ENCODE data around the gene CLIP1. TPM values are rescaled to one million over a fixed set of nuclear protein-coding genes. Genes with fewer than 3 reads are reported as not detected.
A peak's percentile ranks its signal among the peaks of the same experiment; 100 is the strongest.
"Not testable (repeated sequence)": the region's sequence is repeated elsewhere in the genome, so short reads cannot be mapped to it uniquely, and the experiment has no call there.

Gene CLIP1
- total RNA-seq, 1 donor from 2014 or later, result 21.9 TPM

- Histone ChIP-seq H3K27ac (ENCODE audit: low read depth, low read length) (no peak overlapping the region), H3K36me3 (ENCODE audit: control insufficient read depth in 3 of 3, insufficient read depth in 3 of 3, low read length in 3 of 3) (peaks cover 19 to 45% (median 37%) of the 10 kb centered on the region in 3 donors), H3K9me3 (ENCODE audit: control insufficient read depth in 3 of 3, low read length in 3 of 3) (no peaks in the 10 kb centered on the region), H3K27me3 (ENCODE audit: control insufficient read depth in 3 of 3, insufficient read depth in 3 of 3, low read length in 3 of 3) (no peaks in the 10 kb centered on the region), H3K4me3 (ENCODE audit: low read length in 3 of 3) (no peak overlapping the region), H3K4me1 (ENCODE audit: control insufficient read depth in 3 of 3, insufficient read depth in 3 of 3, low read length in 3 of 3) (peaks cover 4 to 6% (median 5%) of the 10 kb centered on the region in 3 donors), H3K9ac (ENCODE audit: low read depth in 1 of 3, low read length in 3 of 3) (no peak overlapping the region)
Measured at GRCh38 chr12:122282061-122282460, 140.4 kb downstream of the CLIP1 start.

- Histone ChIP-seq H3K4me3 (ENCODE audit: low read length in 3 of 3) (no peak overlapping the region), H3K4me1 (ENCODE audit: control insufficient read depth in 3 of 3, insufficient read depth in 3 of 3, low read length in 3 of 3) (no peaks in the 10 kb centered on the region), H3K27me3 (ENCODE audit: control insufficient read depth in 3 of 3, insufficient read depth in 3 of 3, low read length in 3 of 3) (no peaks in the 10 kb centered on the region), H3K9ac (ENCODE audit: low read depth in 1 of 3, low read length in 3 of 3) (no peak overlapping the region), H3K9me3 (ENCODE audit: control insufficient read depth in 3 of 3, low read length in 3 of 3) (no peaks in the 10 kb centered on the region), H3K27ac (ENCODE audit: low read depth, low read length) (no peak overlapping the region), H3K36me3 (ENCODE audit: control insufficient read depth in 3 of 3, insufficient read depth in 3 of 3, low read length in 3 of 3) (peaks cover 39 to 74% (median 56%) of the 10 kb centered on the region in 3 donors)
Measured at GRCh38 chr12:122276242-122276641, 146.2 kb downstream of the CLIP1 start.

DNA sequence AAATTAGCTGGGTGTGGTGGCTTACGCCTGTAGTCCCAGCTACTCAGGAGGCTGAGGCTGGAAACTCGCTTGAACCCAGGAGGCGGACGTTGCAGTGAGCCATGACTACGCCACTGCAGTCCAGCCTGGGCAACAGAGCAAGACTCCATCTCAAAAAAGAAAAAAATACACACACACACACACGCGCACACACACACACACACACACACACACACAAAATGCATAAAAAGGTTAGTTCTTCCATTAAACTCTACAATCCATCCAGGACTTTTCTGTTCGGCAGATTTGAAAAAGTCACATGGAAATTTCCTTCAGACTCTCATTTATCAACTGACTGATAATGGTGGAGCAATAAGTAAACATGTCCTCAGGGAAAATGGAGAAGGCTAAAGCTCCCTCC, 147.0 kb downstream of the CLIP1 start:
- H3K36me3 ChIP-seq (ENCODE audit: control insufficient read depth in 3 of 3, insufficient read depth in 3 of 3, low read length in 3 of 3), result peaks cover 36 to 68% (median 54%) of the 10 kb centered on the region in 3 donors
- no peak overlapping the region for H3K27ac ChIP-seq (ENCODE audit: low read depth, low read length)
- H3K4me1 ChIP-seq (ENCODE audit: control insufficient read depth in 3 of 3, insufficient read depth in 3 of 3, low read length in 3 of 3), result no peaks in the 10 kb centered on the region
- no peak overlapping the region for H3K9ac ChIP-seq (ENCODE audit: low read depth in 1 of 3, low read length in 3 of 3)
- H3K9me3 ChIP-seq (ENCODE audit: control insufficient read depth in 3 of 3, low read length in 3 of 3), result no peaks in the 10 kb centered on the region
- H3K4me3 ChIP-seq (ENCODE audit: low read length in 3 of 3), result no peak overlapping the region
- H3K27me3 ChIP-seq (ENCODE audit: control insufficient read depth in 3 of 3, insufficient read depth in 3 of 3, low read length in 3 of 3), result no peaks in the 10 kb centered on the region

DNA sequence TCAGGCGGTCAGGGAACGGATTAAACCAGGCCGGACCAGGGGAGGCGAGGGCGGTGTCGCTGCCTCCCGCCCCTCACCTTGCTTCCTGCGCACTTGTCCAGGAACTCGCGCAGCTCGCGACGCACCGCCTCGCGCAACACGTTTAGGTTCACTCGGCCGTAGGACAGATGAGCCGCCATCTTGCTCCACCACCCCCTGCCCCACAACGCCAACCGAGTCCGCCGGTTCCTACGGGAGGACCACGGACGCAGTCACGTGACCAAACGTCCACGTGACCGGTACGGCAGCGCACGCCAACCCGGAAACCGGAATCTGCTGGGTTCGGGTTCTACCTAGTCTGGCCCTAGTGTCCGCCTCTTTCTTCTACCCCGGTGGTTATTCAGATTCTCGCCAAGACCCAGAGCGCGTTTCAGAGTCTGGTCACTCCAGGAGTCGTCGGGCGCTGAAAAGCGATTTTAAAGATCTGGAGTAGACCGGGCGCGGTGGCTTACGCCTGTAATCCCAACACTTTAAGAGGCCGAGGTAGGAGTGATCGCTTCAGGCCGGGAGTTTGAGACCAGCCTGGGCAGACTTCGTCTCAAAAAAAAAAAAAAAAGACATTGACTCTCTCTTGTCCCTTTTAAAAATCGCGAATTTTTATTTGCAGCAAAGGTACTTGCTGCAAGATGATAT, 156.1 kb downstream of the CLIP1 start, which contains the start of gene VPS33A:
TSS of gene VPS33A (minus strand) at position 265 of the 672 bp plus-strand sequence. CDS start at position 179, 86 bp downstream.
- Histone ChIP-seq H3K27me3 (ENCODE audit: control insufficient read depth in 3 of 3, insufficient read depth in 3 of 3, low read length in 3 of 3) (no peaks in the 10 kb centered on the region), H3K36me3 (ENCODE audit: control insufficient read depth in 3 of 3, insufficient read depth in 3 of 3, low read length in 3 of 3) (peaks cover 4 to 19% (median 10%) of the 10 kb centered on the region in 3 donors), H3K9me3 (ENCODE audit: control insufficient read depth in 3 of 3, low read length in 3 of 3) (no peaks in the 10 kb centered on the region), H3K4me3 (ENCODE audit: low read length in 3 of 3) (peak within 1 kb of the TSS; percentile 95 to 99 (median 97)), H3K27ac (ENCODE audit: low read depth, low read length) (peak within 1 kb of the TSS; percentile 88), H3K9ac (ENCODE audit: low read depth in 1 of 3, low read length in 3 of 3) (peak within 1 kb of the TSS; percentile 90 to 94 (median 92)), H3K4me1 (ENCODE audit: control insufficient read depth in 3 of 3, insufficient read depth in 3 of 3, low read length in 3 of 3) (peaks cover 11 to 14% (median 14%) of the 10 kb centered on the region in 3 donors)

GRCh38 chr12:122265886-122266229, 156.6 kb downstream of the CLIP1 start:
- Histone ChIP-seq H3K36me3 (ENCODE audit: control insufficient read depth in 3 of 3, insufficient read depth in 3 of 3, low read length in 3 of 3) (peaks cover 8 to 24% (median 11%) of the 10 kb centered on the region in 3 donors), H3K27ac (ENCODE audit: low read depth, low read length) (peak overlapping the region; percentile 88), H3K4me1 (ENCODE audit: control insufficient read depth in 3 of 3, insufficient read depth in 3 of 3, low read length in 3 of 3) (peaks cover 11 to 14% (median 14%) of the 10 kb centered on the region in 3 donors), H3K4me3 (ENCODE audit: low read length in 3 of 3) (peak overlapping the region; percentile 95 to 99 (median 97)), H3K9me3 (ENCODE audit: control insufficient read depth in 3 of 3, low read length in 3 of 3) (no peaks in the 10 kb centered on the region), H3K27me3 (ENCODE audit: control insufficient read depth in 3 of 3, insufficient read depth in 3 of 3, low read length in 3 of 3) (no peaks in the 10 kb centered on the region), H3K9ac (ENCODE audit: low read depth in 1 of 3, low read length in 3 of 3) (peak overlapping the region; percentile 90 to 94 (median 92))

DNA sequence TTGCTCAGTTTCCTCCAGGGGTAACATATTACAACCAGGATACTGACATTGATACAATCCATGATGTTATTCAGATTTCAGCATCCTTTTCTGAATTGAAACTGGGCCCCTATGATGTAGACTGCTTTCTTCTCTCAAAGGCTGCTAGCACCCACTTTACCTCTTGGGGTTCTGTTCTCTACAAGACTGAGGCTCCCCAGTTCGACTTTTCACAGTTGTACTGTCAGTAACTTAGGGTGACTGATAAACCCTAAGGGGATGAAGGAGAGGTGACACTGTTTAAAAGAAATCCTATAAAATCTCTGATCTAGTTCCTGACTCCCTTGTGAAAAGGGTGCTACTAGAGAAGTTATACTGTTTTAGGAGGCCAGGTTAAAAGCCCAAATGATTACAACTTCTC, 157.0 kb downstream of the CLIP1 start:
- Histone ChIP-seq H3K9me3 (ENCODE audit: control insufficient read depth in 3 of 3, low read length in 3 of 3) (no peaks in the 10 kb centered on the region), H3K27me3 (ENCODE audit: control insufficient read depth in 3 of 3, insufficient read depth in 3 of 3, low read length in 3 of 3) (no peaks in the 10 kb centered on the region), H3K4me3 (ENCODE audit: low read length in 3 of 3) (peak overlapping the region; percentile 95 to 99 (median 97)), H3K27ac (ENCODE audit: low read depth, low read length) (peak overlapping the region; percentile 88), H3K9ac (ENCODE audit: low read depth in 1 of 3, low read length in 3 of 3) (peak overlapping the region; percentile 90 to 94 (median 92)), H3K4me1 (ENCODE audit: control insufficient read depth in 3 of 3, insufficient read depth in 3 of 3, low read length in 3 of 3) (peaks cover 11 to 14% (median 14%) of the 10 kb centered on the region in 3 donors), H3K36me3 (ENCODE audit: control insufficient read depth in 3 of 3, insufficient read depth in 3 of 3, low read length in 3 of 3) (peaks cover 6 to 23% (median 11%) of the 10 kb centered on the region in 3 donors)

DNA sequence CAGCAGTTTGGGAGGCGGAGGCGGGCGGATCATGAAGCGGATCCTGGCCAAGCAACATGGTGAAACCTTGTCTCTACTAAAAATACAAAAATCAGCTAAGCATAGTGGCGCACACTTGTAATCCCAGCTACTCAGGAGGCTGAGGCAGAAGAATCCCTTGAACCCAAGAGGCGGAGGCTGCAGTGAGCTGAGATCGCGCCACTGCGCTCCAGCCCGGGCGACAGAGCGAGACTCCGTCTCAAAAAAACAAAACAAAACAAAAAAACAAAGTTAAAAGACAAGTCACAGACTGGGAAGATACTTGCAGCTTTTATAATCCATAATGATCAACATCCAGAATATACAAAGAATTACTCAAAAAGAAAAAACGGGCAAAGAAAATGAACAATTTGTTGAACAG, 161.7 kb downstream of the CLIP1 start:
- peaks cover 14 to 46% (median 40%) of the 10 kb centered on the region in 3 donors for H3K36me3 ChIP-seq (ENCODE audit: control insufficient read depth in 3 of 3, insufficient read depth in 3 of 3, low read length in 3 of 3)
- not testable (repeated sequence) for H3K4me3 ChIP-seq (ENCODE audit: low read length in 3 of 3); H3K4me1 ChIP-seq (ENCODE audit: control insufficient read depth in 3 of 3, insufficient read depth in 3 of 3, low read length in 3 of 3); H3K27me3 ChIP-seq (ENCODE audit: control insufficient read depth in 3 of 3, insufficient read depth in 3 of 3, low read length in 3 of 3); H3K27ac ChIP-seq (ENCODE audit: low read depth, low read length); H3K9ac ChIP-seq (ENCODE audit: low read depth in 1 of 3, low read length in 3 of 3); H3K9me3 ChIP-seq (ENCODE audit: control insufficient read depth in 3 of 3, low read length in 3 of 3)

GRCh38 chr12:122258939-122259338, 163.5 kb downstream of the CLIP1 start:
- H3K4me1 ChIP-seq (ENCODE audit: control insufficient read depth in 3 of 3, insufficient read depth in 3 of 3, low read length in 3 of 3); H3K9me3 ChIP-seq (ENCODE audit: control insufficient read depth in 3 of 3, low read length in 3 of 3); H3K9ac ChIP-seq (ENCODE audit: low read depth in 1 of 3, low read length in 3 of 3); H3K27ac ChIP-seq (ENCODE audit: low read depth, low read length); H3K27me3 ChIP-seq (ENCODE audit: control insufficient read depth in 3 of 3, insufficient read depth in 3 of 3, low read length in 3 of 3); H3K4me3 ChIP-seq (ENCODE audit: low read length in 3 of 3): not testable (repeated sequence)
- H3K36me3 ChIP-seq (ENCODE audit: control insufficient read depth in 3 of 3, insufficient read depth in 3 of 3, low read length in 3 of 3), result peaks cover 14 to 47% (median 40%) of the 10 kb centered on the region in 3 donors

DNA sequence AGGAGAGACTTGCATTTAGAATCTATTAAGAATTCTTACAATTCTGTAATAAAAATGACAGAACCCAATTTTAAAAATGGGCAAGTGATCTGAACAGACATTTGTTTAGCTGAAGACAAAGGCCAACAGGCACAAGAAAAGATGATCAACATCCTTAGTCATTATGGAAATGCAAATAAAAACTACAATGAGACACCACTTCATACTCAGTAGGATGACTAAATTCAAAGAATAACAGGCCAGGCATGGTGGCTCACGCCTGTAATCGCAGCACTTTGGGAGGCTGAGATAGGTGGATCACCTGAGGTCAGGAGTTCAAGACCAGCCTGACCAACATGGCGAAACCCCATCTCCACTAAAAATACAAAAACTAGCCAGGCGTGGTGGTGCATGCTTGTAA, 164.0 kb downstream of the CLIP1 start:
- H3K4me3 ChIP-seq (ENCODE audit: low read length in 3 of 3); H3K9me3 ChIP-seq (ENCODE audit: control insufficient read depth in 3 of 3, low read length in 3 of 3); H3K4me1 ChIP-seq (ENCODE audit: control insufficient read depth in 3 of 3, insufficient read depth in 3 of 3, low read length in 3 of 3); H3K27ac ChIP-seq (ENCODE audit: low read depth, low read length); H3K9ac ChIP-seq (ENCODE audit: low read depth in 1 of 3, low read length in 3 of 3); H3K27me3 ChIP-seq (ENCODE audit: control insufficient read depth in 3 of 3, insufficient read depth in 3 of 3, low read length in 3 of 3): not testable (repeated sequence)
- H3K36me3 ChIP-seq (ENCODE audit: control insufficient read depth in 3 of 3, insufficient read depth in 3 of 3, low read length in 3 of 3), result peaks cover 14 to 45% (median 40%) of the 10 kb centered on the region in 3 donors

DNA sequence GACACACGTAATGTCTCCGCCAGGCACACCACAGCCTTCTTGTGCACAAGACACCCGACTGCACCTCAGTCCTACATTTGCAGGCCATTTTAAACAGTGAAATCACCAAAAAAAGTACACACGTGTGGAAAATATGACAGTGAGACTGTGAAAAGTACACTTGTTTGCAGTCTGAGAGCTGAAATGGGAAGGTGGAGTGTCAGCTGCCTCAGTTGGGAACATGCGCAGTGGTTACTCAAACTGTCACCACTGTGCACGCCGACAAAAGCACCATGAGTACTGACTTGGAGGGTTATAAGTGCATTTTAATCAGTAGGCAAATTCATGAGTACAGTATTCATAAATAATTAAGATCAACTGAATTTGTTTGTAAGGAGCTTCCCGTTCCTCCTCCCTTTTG, 171.9 kb downstream of the CLIP1 start:
- Histone ChIP-seq H3K9ac (ENCODE audit: low read depth in 1 of 3, low read length in 3 of 3) (no peak overlapping the region), H3K9me3 (ENCODE audit: control insufficient read depth in 3 of 3, low read length in 3 of 3) (no peaks in the 10 kb centered on the region), H3K36me3 (ENCODE audit: control insufficient read depth in 3 of 3, insufficient read depth in 3 of 3, low read length in 3 of 3) (peaks cover 4 to 19% (median 16%) of the 10 kb centered on the region in 3 donors), H3K4me1 (ENCODE audit: control insufficient read depth in 3 of 3, insufficient read depth in 3 of 3, low read length in 3 of 3) (peaks cover 0 to 7% (median 4%) of the 10 kb centered on the region in 3 donors), H3K4me3 (ENCODE audit: low read length in 3 of 3) (no peak overlapping the region), H3K27ac (ENCODE audit: low read depth, low read length) (no peak overlapping the region), H3K27me3 (ENCODE audit: control insufficient read depth in 3 of 3, insufficient read depth in 3 of 3, low read length in 3 of 3) (no peaks in the 10 kb centered on the region)

Measured in skeletal muscle tissue (tissue), 4 donors.